ENCODE data around the gene COL25A1. TPM values are rescaled to one million over a fixed set of nuclear protein-coding genes. Genes with fewer than 3 reads are reported as not detected.
"Not testable (repeated sequence)": the region's sequence is repeated elsewhere in the genome, so short reads cannot be mapped to it uniquely, and the experiment has no call there.

The COL25A1 gene
- total RNA-seq, 1 donor from 2014 or later, result 1.3 TPM

- Mint-ChIP-seq H3K9me3 (ENCODE audit: unreplicated experiment) (no peaks in the 10 kb centered on the region), H3K4me3 (ENCODE audit: unreplicated experiment) (no peak overlapping the region), H3K36me3 (ENCODE audit: unreplicated experiment) (no peaks in the 10 kb centered on the region), H3K4me1 (ENCODE audit: unreplicated experiment) (peaks cover 57% of the 10 kb centered on the region), H3K27ac (ENCODE audit: unreplicated experiment) (no peak overlapping the region), H3K27me3 (ENCODE audit: unreplicated experiment) (no peaks in the 10 kb centered on the region)
- TF ChIP-seq CTCF (IDR thresholded peaks at IDR 0.05), result no peak
- no peak for DNase-seq (ENCODE audit: extremely low spot score, unreplicated experiment)
Measured at GRCh38 chr4:109075621-109076020, 226.8 kb downstream of the COL25A1 start.

GRCh38 chr4:109072595-109072994 is 229.9 kb downstream of the COL25A1 start:
- TF ChIP-seq CTCF (IDR thresholded peaks at IDR 0.05), result no peak
- Mint-ChIP-seq H3K36me3 (ENCODE audit: unreplicated experiment) (no peaks in the 10 kb centered on the region), H3K27ac (ENCODE audit: unreplicated experiment) (no peak overlapping the region), H3K4me1 (ENCODE audit: unreplicated experiment) (peaks cover 39% of the 10 kb centered on the region), H3K9me3 (ENCODE audit: unreplicated experiment) (no peaks in the 10 kb centered on the region), H3K27me3 (ENCODE audit: unreplicated experiment) (no peaks in the 10 kb centered on the region), H3K4me3 (ENCODE audit: unreplicated experiment) (no peak overlapping the region)
- no peak for DNase-seq (ENCODE audit: extremely low spot score, unreplicated experiment)

GRCh38 chr4:109070677-109071076 is 231.8 kb downstream of the COL25A1 start:
- not testable (repeated sequence) for H3K27me3 Mint-ChIP-seq (ENCODE audit: unreplicated experiment); H3K27ac Mint-ChIP-seq (ENCODE audit: unreplicated experiment); H3K4me3 Mint-ChIP-seq (ENCODE audit: unreplicated experiment); DNase-seq (ENCODE audit: extremely low spot score, unreplicated experiment); H3K9me3 Mint-ChIP-seq (ENCODE audit: unreplicated experiment); H3K36me3 Mint-ChIP-seq (ENCODE audit: unreplicated experiment)
- peaks cover 29% of the 10 kb centered on the region for H3K4me1 Mint-ChIP-seq (ENCODE audit: unreplicated experiment)

- Mint-ChIP-seq H3K9me3 (ENCODE audit: unreplicated experiment) (no peaks in the 10 kb centered on the region), H3K36me3 (ENCODE audit: unreplicated experiment) (no peaks in the 10 kb centered on the region), H3K27me3 (ENCODE audit: unreplicated experiment) (no peaks in the 10 kb centered on the region), H3K27ac (ENCODE audit: unreplicated experiment) (peak overlapping the region; percentile 38), H3K4me1 (ENCODE audit: unreplicated experiment) (peaks cover 18% of the 10 kb centered on the region), H3K4me3 (ENCODE audit: unreplicated experiment) (no peak overlapping the region)
- no peak for DNase-seq (ENCODE audit: extremely low spot score, unreplicated experiment)
- no peak for TF ChIP-seq CTCF (IDR thresholded peaks at IDR 0.05)
Measured at GRCh38 chr4:109067508-109068235, 234.8 kb downstream of the COL25A1 start.

GRCh38 chr4:109065006-109065405 is 237.5 kb downstream of the COL25A1 start:
- Mint-ChIP-seq H3K4me1 (ENCODE audit: unreplicated experiment) (peaks cover 13% of the 10 kb centered on the region), H3K27ac (ENCODE audit: unreplicated experiment) (no peak overlapping the region), H3K36me3 (ENCODE audit: unreplicated experiment) (no peaks in the 10 kb centered on the region), H3K9me3 (ENCODE audit: unreplicated experiment) (no peaks in the 10 kb centered on the region), H3K4me3 (ENCODE audit: unreplicated experiment) (no peak overlapping the region), H3K27me3 (ENCODE audit: unreplicated experiment) (no peaks in the 10 kb centered on the region)
- no peak for DNase-seq (ENCODE audit: extremely low spot score, unreplicated experiment)
- TF ChIP-seq CTCF (IDR thresholded peaks at IDR 0.05), result no peak
